H1 (cell line): Measurements from ENCODE around the gene DTWD2. TPM values are rescaled to one million over a fixed set of nuclear protein-coding genes. Genes with fewer than 3 reads are reported as not detected.

ENCODE experiments used
- CTCF ChIA-PET: fragments of 300-600 bp; sonication (Branson Sonifier 250); formaldehyde crosslinking; loops from one replicate; lab custom pipeline; 2021; ENCODE audit not compliant: partially characterized antibody; lab: Charles Lee
- POLR2A ChIA-PET: fragments of 300-600 bp; sonication (Branson Sonifier 250); formaldehyde crosslinking; loops from one replicate; lab custom pipeline; 2021; ENCODE audit warnings: inconsistent platforms; ENCODE audit not compliant: partially characterized antibody; lab: Charles Lee
- DNase-seq, 2 experiments: peaks; one replicate each; pipeline versions ENCODE4 v3.0.0 to v3.0.0-alpha.2; 2010 to 2022; ENCODE audit warnings: low spot score in 2 of 2, low read depth in 1 of 2, mixed read lengths in 1 of 2
- FAIRE-seq: peaks from 2 replicates; lab custom pipeline; 2011; peaks lifted over from hg19 to GRCh38; lab: Jason Lieb, UNC
- H2AFZ ChIP-seq: 2 replicates; pipeline ENCODE4 v1.8.1; 2012; ENCODE audit warnings: low read length, inconsistent platforms
- H2AK5ac ChIP-seq: 2 replicates; pipeline ENCODE4 v1.6.1; 2013; ENCODE audit warnings: low read depth, low read length
- H2BK120ac ChIP-seq: replicated peaks from 2 replicates; pipeline ENCODE3; 2013; ENCODE audit warnings: low read depth, low read length, inconsistent platforms
- H2BK12ac ChIP-seq: 2 replicates; pipeline ENCODE4 v1.6.1; 2013; ENCODE audit warnings: low read depth, low read length
- H2BK15ac ChIP-seq: 2 replicates; pipeline ENCODE4 v1.6.1; 2013; ENCODE audit warnings: low read length
- H2BK20ac ChIP-seq: 2 replicates; pipeline ENCODE4 v1.6.1; 2013; ENCODE audit warnings: low read length
- H2BK5ac ChIP-seq: 2 replicates; pipeline ENCODE4 v1.6.1; 2013; ENCODE audit warnings: low read depth, low read length
- H3K14ac ChIP-seq: 2 replicates; pipeline ENCODE4 v1.6.1; 2013; ENCODE audit warnings: inconsistent platforms; ENCODE audit not compliant: insufficient read length
- H3K18ac ChIP-seq: 2 replicates; pipeline ENCODE4 v1.6.1; 2013; ENCODE audit warnings: low read length; ENCODE audit errors: extremely low read depth
- H3K23ac ChIP-seq: 2 replicates; pipeline ENCODE4 v1.6.1; 2013; ENCODE audit warnings: inconsistent platforms; ENCODE audit not compliant: insufficient read length
- H3K23me2 ChIP-seq: 2 replicates; pipeline ENCODE4 v1.6.1; 2013; ENCODE audit warnings: low read depth, low read length
- H3K27ac ChIP-seq: 2 replicates; pipeline ENCODE4 v1.6.1; 2011; ENCODE audit warnings: low read depth, low read length, inconsistent platforms
- H3K27me3 ChIP-seq, 4 experiments: replicated peaks in 1 of 4; 1 replicate in 1 of 4; 2 replicates in 3 of 4; pipeline versions ENCODE4 v1.6.1 to v1.8.1; 2011 to 2013; ENCODE audit warnings: low read length in 3 of 4, mild to moderate bottlenecking in 3 of 4, inconsistent platforms in 2 of 4, mixed read lengths in 2 of 4, moderate library complexity in 1 of 4; ENCODE audit not compliant: control insufficient read depth in 3 of 4, insufficient read depth in 3 of 4; ENCODE audit errors: extremely low read depth in 1 of 4
- H3K36me3 ChIP-seq, 4 experiments: 2 replicates each; pipeline versions ENCODE4 v1.6.1 to v1.8.1; 2011 to 2013; ENCODE audit warnings: mild to moderate bottlenecking in 4 of 4, low read length in 3 of 4, moderate library complexity in 2 of 4, control low read depth in 1 of 4, inconsistent platforms in 1 of 4; ENCODE audit not compliant: insufficient read depth in 4 of 4, control insufficient read depth in 2 of 4
- H3K4ac ChIP-seq: replicated peaks from 2 replicates; pipeline ENCODE3; 2013; ENCODE audit warnings: low read length, low read depth, mixed read lengths, inconsistent platforms; ENCODE audit not compliant: insufficient read length
- H3K4me1 ChIP-seq, 4 experiments: replicated peaks in 1 of 4; 1 replicate in 1 of 4; 2 replicates in 3 of 4; pipeline versions ENCODE4 v1.6.1 to v1.8.1; 2011 to 2013; ENCODE audit warnings: low read length in 3 of 4, inconsistent platforms in 2 of 4, mixed read lengths in 1 of 4; ENCODE audit not compliant: insufficient read depth in 4 of 4, control insufficient read depth in 3 of 4
- H3K4me2 ChIP-seq, 2 experiments: 2 replicates each; pipeline versions ENCODE4 v1.6.1 to v1.8.1; 2011 to 2013; ENCODE audit warnings: low read depth in 2 of 2, low read length in 2 of 2, control low read depth in 1 of 2, inconsistent platforms in 1 of 2, mild to moderate bottlenecking in 1 of 2; ENCODE audit not compliant: insufficient read depth in 1 of 2
- H3K4me3 ChIP-seq, 4 experiments: fragments of 200-600, 300-600 bp in 1 of 4; sonication (generic), shearing (Covaris generic), sonication (Bioruptor Twin) in 1 of 4; 2 replicates each; pipeline versions ENCODE4 v1.5.1 to v1.8.1; 2011 to 2016; ENCODE audit warnings: low read length in 4 of 4, low read depth in 3 of 4, control low read depth in 2 of 4, inconsistent platforms in 2 of 4, mild to moderate bottlenecking in 2 of 4, mixed read lengths in 1 of 4, moderate library complexity in 1 of 4; ENCODE audit not compliant: insufficient read depth in 2 of 4; ENCODE audit errors: extremely low read depth in 1 of 4
- H3K56ac ChIP-seq: replicated peaks from 2 replicates; pipeline ENCODE3; 2013; ENCODE audit warnings: low read depth, mild to moderate bottlenecking, mixed read lengths, low read length, inconsistent platforms; ENCODE audit not compliant: insufficient read length
- H3K79me1 ChIP-seq: 2 replicates; pipeline ENCODE4 v1.6.1; 2013; ENCODE audit warnings: low read depth, low read length, control low read depth
- H3K79me2 ChIP-seq, 2 experiments: 2 replicates each; pipeline versions ENCODE4 v1.6.1 to v1.8.1; 2012 to 2013; ENCODE audit warnings: low read length in 2 of 2, mild to moderate bottlenecking in 2 of 2, inconsistent platforms in 1 of 2; ENCODE audit not compliant: insufficient read depth in 2 of 2, control insufficient read depth in 1 of 2
- H3K9ac ChIP-seq, 4 experiments: replicated peaks in 1 of 4; 1 replicate in 1 of 4; 2 replicates in 3 of 4; pipeline versions ENCODE4 v1.6.1 to v1.8.1; 2011 to 2013; ENCODE audit warnings: low read depth in 3 of 4, low read length in 3 of 4, control low read depth in 2 of 4, mild to moderate bottlenecking in 2 of 4, moderate library complexity in 2 of 4, inconsistent platforms in 1 of 4; ENCODE audit errors: extremely low read depth in 1 of 4
- H3K9me3 ChIP-seq, 2 experiments: 2 replicates each; pipeline versions ENCODE4 v1.6.1 to v1.8.1; 2012 to 2013; ENCODE audit warnings: mild to moderate bottlenecking in 2 of 2, moderate library complexity in 2 of 2, control low read depth in 1 of 2, inconsistent platforms in 1 of 2, low read depth in 1 of 2, low read length in 1 of 2, mixed read lengths in 1 of 2; ENCODE audit not compliant: insufficient read depth in 2 of 2
- H4K20me1 ChIP-seq, 2 experiments: replicated peaks in 1 of 2; 2 replicates each; pipeline versions ENCODE3 to v1.8.1; 2011 to 2013; ENCODE audit warnings: inconsistent platforms in 2 of 2, low read length in 2 of 2, mild to moderate bottlenecking in 1 of 2; ENCODE audit not compliant: insufficient read depth in 2 of 2, control insufficient read depth in 1 of 2
- H4K5ac ChIP-seq: 2 replicates; pipeline ENCODE4 v1.6.1; 2013; ENCODE audit warnings: low read length, low read depth, mixed read lengths, inconsistent platforms; ENCODE audit not compliant: insufficient read length
- H4K8ac ChIP-seq: 2 replicates; pipeline ENCODE4 v1.8.0; 2013; ENCODE audit warnings: mild to moderate bottlenecking, moderate library complexity, low read length, inconsistent platforms; ENCODE audit not compliant: insufficient read depth; ENCODE audit errors: extremely low read depth
- H4K91ac ChIP-seq: replicated peaks from 2 replicates; pipeline ENCODE3; 2013; ENCODE audit warnings: low read length, mixed read lengths, inconsistent platforms; ENCODE audit not compliant: insufficient read length
- E2F6 ChIP-seq: IDR thresholded peaks from 2 replicates; pipeline ENCODE4 v1.6.1; 2012; ENCODE audit warnings: inconsistent platforms
- NRF1 ChIP-seq: IDR thresholded peaks from 2 replicates; pipeline ENCODE4 v1.6.1; 2011; ENCODE audit warnings: mild to moderate bottlenecking, low read depth, low read length, improper control_type of control experiment
- SP4 ChIP-seq: IDR thresholded peaks from 2 replicates; pipeline ENCODE4 v1.6.1; 2012; ENCODE audit warnings: low read length, inconsistent platforms
- YY1 ChIP-seq: IDR thresholded peaks from 2 replicates; pipeline ENCODE4 v1.6.1; 2011; ENCODE audit warnings: low read depth, mild to moderate bottlenecking, low read length
- WGBS, 2 experiments: shearing (Covaris generic) in 1 of 2; methylation state at CpG; one replicate each; pipeline versions ENCODE4 v1.1.6 to v1.1.7; 2013 to 2015; ENCODE audit warnings: low lambda C conversion rate in 2 of 2, mixed read lengths in 2 of 2, inconsistent platforms in 1 of 2, low coverage in 1 of 2, missing lambda C conversion rate in 1 of 2; ENCODE audit not compliant: insufficient replicate concordance in 2 of 2, insufficient coverage in 1 of 2, insufficient read length in 1 of 2; ENCODE audit errors: extremely low coverage in 1 of 2, missing lambda C conversion rate in 1 of 2; 5-methylcytosine and 5-hydroxymethylcytosine counted together
- polyA plus RNA-seq, 7 experiments: library from polyadenylated mRNA; depleted of rRNA in 3 of 7; stranded (reverse) in 5 of 7; unstranded in 2 of 7; fragments of >200 nt in 5 of 7; fragments of 200-250 nt in 2 of 7; gene quantifications; 1 replicate in 5 of 7; 2 replicates in 1 of 7; 4 replicates in 1 of 7; pipeline versions ENCODE4 v1.2.1 to v1.2.3, GENCODE V29; 2011 to 2013; ENCODE audit warnings: missing spikeins in 2 of 7, mixed read lengths in 2 of 7
- total RNA-seq: library from RNA; stranded (reverse); fragmentation: NEBNext Ultra II Directional; extraction: Animal tissue kit (Norgen Biotek cat#: 25700); gene quantifications from 2 replicates; pipeline ENCODE4 v1.2.1, GENCODE V29; 2021

DTWD2 gene
- total and polyA plus RNA-seq, 2 of the 8 experiments (the other 6 are each of a cell fraction or from before 2014, with no cell fraction given): 4.3 to 17.1 TPM

- Histone ChIP-seq H3K4ac (no peak overlapping the region), H3K56ac (no peak overlapping the region), H2AFZ (no peak overlapping the region), H3K79me2 (no peaks in the 10 kb centered on the region), H3K79me1 (no peaks in the 10 kb centered on the region), H2BK5ac (no peak overlapping the region), H3K36me3 (no peaks in the 10 kb centered on the region), H2BK15ac (no peak overlapping the region), H3K27me3 (no peaks in the 10 kb centered on the region), H2AK5ac (no peak overlapping the region), H3K4me3 (no peak overlapping the region), H3K23me2 (no peaks in the 10 kb centered on the region), H4K91ac (no peak overlapping the region), H3K4me2 (no peak overlapping the region), H2BK120ac (no peak overlapping the region), H2BK12ac (no peak overlapping the region), H4K5ac (no peak overlapping the region), H4K8ac (no peak overlapping the region), H3K9me3 (no peaks in the 10 kb centered on the region), H4K20me1 (no peaks in the 10 kb centered on the region), H3K23ac (no peak overlapping the region), H3K14ac (no peak overlapping the region), H3K9ac (no peak overlapping the region), H2BK20ac (no peak overlapping the region), H3K4me1 (no peaks in the 10 kb centered on the region), H3K27ac (no peak overlapping the region), H3K18ac (no peak overlapping the region)
- DNase-seq (no peak), FAIRE-seq (no peak)
- no peak for TF ChIP-seq NRF1
- no peak for TF ChIP-seq E2F6
- TF ChIP-seq SP4: no peak
- TF ChIP-seq YY1: no peak
- ChIA-PET POLR2A (no interaction called here), CTCF (interaction anchor here (1.0 kb wide), 1 partner anchor 118 kb away, joined by 3 read pairs; no protein-coding TSS in a partner anchor)
- WGBS, 2 experiments: 85% methylated on average over 1 of the region's 1 CpG; no CpG with 5 or more reads in 1 of the 2 experiments
Measured at GRCh38 chr5:118980438-118980837, 7.9 kb downstream of the DTWD2 start.
